GM19240 (cell line): ENCODE results near the gene CBX3.
"Not testable (repeated sequence)": the region's sequence is repeated elsewhere in the genome, so short reads cannot be mapped to it uniquely, and the experiment has no call there.

ENCODE experiments used
- DNase-seq: peaks from one replicate; pipeline ENCODE4 v3.0.0; 2011; ENCODE audit warnings: low spot score; ENCODE audit not compliant: insufficient read length

CBX3 gene

DNA sequence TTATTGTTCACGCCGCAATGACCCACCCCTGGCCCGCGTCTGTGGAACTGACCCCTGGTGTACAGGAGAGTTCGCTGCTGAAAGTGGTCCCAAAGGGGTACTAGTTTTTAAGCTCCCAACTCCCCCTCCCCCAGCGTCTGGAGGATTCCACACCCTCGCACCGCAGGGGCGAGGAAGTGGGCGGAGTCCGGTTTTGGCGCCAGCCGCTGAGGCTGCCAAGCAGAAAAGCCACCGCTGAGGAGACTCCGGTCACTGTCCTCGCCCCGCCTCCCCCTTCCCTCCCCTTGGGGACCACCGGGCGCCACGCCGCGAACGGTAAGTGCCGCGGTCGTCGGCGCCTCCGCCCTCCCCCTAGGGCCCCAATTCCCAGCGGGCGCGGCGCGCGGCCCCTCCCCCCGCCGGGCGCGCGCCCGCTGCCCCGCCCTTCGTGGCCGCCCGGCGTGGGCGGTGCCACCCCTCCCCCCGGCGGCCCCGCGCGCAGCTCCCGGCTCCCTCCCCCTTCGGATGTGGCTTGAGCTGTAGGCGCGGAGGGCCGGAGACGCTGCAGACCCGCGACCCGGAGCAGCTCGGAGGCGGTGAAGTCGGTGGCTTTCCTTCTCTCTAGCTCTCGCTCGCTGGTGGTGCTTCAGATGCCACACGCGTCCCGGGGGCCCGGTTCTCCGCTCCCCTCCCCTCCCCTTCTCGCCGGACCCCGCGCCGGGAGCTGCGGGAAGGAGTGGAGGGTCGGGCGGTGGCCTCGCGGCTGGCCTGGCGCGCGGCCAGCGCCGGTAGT, at the start of gene CBX3:
TSS of gene CBX3 (plus strand) at position 499 of the 772 bp plus-strand sequence. CDS start 1,254 bp downstream, outside the sequence.
- peak; percentile 38 for DNase-seq

DNA sequence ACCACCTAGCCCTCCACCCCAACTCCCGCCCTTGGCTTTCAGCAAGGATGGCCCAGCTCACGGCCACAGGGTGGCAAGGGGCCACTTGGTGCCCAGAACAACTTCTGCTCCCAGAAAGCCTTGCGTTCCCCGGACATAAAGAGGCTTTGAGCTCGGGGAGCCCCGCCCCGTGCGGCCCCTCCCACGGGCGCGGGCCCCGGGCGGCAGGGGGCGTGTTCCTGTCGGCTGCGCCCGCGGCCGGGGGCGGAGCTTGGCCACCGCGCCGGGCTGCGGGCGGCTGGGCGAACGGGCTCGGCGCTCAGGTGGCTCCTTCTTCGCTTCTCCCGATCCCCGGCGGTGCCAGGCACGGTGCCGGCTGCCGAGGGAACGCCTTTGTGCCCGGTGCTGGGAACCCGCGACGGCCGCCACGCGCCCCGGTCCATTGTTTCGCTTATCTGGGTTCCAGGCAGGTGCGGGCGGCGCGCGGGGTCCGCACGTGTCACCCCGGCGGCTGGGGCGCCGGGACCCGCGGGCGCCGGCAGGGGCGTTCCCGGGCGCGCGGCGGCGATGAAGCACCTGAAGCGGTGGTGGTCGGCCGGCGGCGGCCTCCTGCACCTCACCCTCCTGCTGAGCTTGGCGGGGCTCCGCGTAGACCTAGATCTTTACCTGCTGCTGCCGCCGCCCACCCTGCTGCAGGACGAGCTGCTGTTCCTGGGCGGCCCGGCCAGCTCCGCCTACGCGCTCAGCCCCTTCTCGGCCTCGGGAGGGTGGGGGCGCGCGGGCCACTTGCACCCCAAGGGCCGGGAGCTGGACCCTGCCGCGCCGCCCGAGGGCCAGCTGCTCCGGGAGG, 49.4 kb upstream of the CBX3 start, which contains the start of gene NFE2L3:
TSS of gene NFE2L3 (plus strand) at position 246 of the 829 bp plus-strand sequence. CDS start at position 547, 301 bp downstream.
- peak; percentile 64 for DNase-seq

DNA sequence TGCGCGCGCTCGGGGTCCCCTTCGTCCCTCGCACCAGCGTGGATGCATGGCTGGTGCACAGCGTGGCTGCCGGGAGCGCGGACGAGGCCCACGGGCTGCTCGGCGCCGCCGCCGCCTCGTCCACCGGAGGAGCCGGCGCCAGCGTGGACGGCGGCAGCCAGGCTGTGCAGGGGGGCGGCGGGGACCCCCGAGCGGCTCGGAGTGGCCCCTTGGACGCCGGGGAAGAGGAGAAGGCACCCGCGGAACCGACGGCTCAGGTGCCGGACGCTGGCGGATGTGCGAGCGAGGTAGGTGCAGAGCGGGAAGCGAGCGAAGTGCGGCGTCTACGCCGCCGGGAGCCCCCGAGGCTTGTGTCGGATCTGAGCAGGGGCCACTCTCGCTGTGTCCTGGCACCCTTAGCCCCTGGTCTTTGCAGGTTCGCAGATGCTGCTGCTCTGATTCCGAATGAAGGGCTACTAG, 48.7 kb upstream of the CBX3 start:
- not testable (repeated sequence) for DNase-seq

DNA sequence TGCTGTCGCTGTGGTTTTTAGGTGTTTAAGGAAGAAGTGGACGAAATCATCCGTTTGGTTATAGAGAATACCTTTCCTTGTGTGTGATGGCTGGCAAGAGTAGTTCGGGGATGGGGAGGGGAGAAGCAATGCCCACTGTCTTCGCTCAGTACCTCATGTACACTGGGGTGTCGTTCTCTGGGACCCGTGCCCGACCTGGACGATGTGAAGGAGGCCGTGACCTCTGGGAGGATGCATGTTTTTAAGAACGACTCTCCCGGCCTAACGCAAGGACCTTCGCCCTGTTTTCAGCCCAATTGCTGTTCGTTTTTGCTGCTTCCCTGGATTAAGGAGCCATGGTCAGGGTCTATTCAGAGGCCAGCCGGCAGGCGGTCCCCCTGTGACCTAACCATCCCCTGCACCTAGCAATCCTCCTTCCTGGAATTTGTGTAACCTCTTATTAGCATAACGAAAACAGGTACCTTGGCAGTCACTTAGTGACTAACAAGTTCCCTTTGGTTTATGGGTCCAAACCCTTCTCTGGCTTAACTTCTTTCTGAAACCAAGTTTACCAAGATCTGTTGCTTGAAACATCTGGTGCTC, 48.2 kb upstream of the CBX3 start:
- no peak for DNase-seq

DNA sequence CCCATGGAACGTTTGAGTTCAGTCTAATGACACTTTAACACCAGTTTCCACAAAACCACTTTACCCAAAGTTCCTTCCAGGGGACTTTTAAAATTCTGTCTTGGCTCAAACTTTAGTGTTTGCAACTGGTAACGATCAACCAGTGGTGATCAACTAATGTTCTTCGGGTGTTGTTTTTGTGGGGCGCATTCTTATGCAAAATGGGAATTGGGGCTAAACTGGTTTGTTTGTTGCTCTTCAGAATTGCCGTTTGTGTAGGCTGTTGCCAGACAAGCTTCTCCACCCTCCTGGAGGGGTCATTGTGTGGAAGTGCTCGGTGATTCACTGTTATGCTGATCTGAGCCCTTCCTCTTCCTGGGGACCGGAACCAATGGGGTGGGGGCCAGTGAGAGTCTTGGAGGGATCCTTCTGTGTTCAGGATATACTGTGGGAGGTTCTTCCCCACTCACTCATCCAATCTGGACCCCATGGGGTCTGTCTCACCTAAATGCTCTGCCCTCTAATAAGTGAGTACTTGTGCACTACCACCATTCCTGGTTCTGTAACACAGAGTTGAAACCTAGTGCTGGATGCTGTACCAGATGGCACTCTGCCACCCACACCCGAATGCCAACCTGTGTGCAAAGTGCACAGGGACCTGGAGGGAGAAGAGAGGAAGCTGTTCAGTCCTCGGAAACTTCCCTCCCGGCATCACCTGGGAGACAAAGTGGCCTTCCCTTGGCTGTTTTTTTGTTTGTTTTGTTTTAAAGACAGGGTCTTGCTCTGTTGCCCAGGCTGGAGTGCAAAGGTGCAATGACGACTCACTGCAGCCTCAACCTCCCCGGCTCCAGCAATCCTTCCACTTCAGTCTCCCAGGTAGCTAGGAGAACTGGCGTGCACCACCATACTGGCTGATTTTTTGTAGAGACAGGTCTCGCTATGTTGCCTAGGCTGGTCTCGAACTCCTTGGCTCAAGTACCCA, 47.4 kb upstream of the CBX3 start:
- DNase-seq, result no peak

DNA sequence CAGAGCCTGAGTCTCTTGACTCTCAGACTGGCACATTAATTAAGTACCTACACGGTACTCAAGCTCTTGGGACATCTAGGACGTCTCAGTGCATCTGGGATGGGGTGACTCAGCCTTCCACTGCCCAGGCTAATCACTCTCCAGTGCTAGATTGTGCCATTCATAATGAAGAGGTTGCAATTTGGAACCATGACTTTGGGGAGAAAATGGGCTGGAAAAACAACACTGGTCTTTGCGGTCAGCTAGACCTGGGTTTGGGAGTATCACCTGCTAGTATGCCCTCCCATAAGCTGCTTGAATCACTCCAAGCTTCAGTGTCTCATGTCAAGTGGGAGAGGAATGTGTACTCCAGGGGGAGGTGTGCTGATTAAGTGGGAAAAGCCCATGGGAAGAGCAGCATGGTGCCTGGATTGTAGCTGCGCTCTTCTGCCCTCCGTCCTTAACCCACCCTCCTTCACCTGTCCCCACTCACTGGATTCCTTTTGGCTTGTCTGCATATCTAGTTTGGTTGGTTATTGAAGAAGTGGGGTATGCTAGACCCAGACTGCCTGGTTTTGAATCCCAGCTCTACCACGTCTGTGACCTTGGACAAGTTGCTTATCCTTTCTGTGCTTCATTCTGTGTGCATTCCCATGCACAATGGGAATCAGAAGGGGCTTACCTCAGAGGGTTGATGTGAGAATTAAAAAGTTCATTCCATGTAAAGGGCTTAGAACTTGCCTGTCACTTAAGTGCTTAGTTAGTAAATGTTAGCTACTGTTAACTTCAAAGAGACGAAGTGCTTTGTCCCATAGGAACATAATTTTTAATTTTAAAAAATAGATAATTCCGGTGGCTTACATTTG, 45.8 kb upstream of the CBX3 start:
- DNase-seq, result no peak

DNA sequence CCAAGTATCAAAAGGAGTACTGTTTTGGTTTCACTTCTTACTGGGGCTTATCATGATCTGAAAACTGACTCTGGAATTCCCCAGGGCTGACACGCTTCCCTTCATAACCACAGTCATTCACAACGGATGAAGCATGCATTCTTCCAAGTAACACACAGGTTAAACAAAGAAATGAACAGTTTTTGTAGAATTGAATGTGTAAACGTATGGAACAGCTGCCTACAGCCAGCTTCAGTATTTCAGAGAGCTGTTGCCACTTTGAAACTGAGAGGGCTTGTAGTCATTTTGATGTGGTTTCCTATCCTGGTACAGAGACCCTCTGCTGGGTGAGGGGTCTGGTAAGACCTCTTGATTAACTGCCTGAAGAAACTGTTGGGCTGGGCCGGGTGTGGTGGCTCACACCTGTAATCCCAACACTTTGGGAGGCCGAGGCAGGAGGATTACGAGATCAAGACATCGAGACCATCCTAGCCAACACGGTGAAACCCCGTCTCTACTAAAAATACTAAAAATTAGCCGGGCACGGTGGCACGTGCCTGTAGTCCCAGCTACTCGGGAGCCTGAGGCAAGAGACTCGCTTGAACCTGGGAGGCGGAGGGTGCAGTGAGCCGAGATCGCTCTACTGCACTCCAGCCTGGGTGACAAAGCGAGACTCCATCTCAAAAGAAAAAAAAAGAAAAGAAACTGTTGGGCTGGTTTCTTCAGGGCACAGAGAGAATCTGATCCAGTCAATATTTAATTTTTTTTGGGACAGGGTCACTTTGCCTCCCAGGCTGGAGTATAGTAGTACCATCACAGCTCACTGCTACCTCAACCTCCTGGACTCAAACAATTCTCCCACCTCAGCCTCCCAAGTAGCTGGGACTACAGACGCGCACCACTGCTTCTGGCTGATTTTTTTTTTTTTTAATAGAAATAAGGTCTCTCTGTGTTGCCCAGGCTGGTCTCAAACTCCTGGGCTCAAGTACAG, 44.8 kb upstream of the CBX3 start:
- no peak for DNase-seq

DNA sequence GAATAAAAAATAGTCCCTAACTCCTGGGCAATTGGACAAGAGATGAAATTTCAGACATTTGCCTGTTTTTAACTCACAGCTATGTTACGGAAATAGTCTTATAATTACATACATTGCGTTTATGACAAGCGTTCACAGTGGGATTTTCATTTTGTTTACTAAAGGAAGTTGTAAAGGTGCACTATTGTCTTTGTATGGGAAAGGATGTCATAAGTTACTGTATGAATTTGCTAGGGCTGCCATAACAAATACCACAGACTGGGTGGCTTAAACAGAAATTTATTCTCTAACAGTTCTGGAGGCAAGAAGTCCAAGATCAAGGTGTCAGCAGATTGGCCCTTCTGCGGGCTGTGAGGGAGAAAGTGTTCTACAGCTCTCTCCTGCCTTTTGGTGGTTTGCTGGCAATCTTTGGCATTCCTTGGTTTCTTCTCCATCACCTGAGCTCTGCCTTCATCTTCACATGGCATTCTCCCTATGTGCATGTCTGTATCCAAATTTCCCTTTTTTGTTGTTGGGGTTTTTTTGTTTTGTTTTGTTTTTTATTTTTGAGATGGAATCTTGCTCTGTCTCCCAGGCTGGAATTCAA, 43.9 kb upstream of the CBX3 start:
- DNase-seq, result no peak

DNA sequence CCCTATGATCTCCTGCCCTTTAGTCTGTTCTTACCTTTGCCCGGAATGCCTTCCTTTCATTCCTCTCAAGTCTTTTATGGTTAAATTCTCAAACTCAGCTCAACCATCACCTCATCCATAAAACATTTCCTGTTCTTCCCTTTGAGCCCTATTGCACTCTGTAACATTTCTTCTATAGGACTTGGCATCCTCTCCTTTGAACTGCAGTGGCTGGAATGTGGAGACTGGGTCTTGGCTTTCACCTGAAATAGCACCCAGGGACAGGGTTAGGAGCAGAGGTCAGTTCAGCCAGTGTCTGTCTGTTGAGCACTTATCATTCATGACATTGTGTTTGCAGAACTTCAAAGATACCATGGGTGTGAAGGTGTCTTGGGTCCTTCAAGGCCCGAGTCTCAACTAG, 42.3 kb upstream of the CBX3 start:
- no peak for DNase-seq

DNA sequence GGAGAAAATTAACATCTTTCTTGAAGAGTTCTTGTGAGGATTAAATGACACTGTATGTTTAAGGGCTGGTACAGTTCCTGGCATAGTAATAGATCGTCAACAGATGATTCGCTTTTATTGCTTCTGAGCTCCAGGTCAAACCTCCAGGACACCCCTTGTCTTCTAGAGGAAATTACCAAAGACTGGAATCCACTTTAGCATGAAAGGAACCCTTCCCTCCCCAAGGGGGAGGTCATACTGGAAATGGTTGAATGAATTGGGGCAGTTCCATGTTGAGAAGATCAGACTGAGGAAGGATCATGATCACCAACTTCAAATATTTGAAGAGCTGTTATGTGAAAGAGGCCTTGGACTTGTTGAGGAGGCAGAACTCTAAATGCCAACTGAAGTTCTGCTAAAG, 40.6 kb upstream of the CBX3 start:
- DNase-seq, result no peak

DNA sequence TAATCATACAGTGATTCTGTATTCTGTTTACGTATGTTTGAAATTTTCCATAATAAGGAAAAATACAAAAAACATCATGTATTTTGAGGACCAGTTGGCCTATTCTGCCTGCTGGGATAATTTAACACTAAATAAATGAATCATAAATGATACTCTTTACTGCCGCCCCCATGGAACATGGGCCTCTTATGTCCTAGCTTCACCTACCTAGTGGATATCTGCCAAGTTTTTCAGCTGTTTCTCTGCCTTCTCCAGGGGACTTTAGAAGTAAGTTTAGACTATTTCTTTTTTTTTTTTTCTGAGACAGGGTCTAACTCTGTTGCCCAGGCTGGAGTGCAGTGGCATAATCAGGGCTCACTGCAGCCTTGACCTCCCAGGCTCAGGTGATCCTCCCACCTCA, 39.1 kb upstream of the CBX3 start:
- no peak for DNase-seq

DNA sequence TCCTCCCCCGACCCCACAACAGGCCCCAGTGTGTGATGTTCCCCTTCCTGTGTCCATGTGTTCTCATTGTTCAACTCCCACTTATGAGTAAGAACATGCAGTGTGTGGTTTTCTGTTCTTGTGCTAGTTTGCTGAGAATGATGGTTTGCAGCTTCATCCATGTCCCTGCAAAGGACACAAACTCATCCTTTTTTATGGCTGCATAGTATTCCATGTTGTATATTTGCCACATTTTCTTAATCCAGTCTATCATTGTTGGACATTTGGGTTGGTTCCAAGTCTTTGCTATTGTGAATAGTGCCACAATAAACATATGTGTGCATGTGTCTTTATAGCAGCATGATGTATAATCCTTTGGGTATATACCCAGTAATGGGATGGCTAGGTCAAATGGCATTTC, 37.7 kb upstream of the CBX3 start:
- not testable (repeated sequence) for DNase-seq

DNA sequence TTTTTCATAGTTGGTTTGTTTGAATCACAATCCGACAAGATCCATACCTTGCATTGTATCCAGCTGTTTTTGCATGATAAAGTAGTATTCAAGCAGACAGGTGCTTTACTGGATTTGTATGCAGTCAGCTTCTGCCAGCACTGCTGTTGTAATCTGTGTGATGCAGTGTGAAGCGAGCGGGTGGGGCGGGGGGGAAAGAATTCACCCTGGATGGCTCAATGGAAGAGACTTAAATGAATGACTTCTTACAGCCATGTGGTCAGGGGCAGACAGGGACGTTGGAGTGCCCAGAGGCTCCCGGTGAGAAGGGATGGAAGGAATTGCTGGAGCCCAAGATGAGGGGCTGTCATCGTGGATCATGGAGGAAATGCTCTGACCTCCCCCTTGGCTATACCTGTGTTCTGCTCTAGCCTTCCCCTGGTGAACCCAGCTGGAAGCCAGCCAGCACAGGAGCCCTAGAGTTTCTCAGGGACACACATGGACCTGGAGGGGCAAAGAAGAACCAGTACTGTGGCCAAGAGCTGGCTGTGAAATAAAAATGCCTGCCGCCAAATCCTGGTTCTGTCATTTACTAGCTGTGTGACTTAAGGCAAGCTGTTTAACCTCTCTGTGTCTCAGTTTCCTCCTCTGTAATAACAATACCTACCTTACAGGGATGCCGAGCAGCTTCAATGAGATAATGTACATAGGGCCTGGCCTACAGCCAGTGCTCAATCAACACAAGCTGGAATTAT, 35.4 kb upstream of the CBX3 start:
- no peak for DNase-seq

DNA sequence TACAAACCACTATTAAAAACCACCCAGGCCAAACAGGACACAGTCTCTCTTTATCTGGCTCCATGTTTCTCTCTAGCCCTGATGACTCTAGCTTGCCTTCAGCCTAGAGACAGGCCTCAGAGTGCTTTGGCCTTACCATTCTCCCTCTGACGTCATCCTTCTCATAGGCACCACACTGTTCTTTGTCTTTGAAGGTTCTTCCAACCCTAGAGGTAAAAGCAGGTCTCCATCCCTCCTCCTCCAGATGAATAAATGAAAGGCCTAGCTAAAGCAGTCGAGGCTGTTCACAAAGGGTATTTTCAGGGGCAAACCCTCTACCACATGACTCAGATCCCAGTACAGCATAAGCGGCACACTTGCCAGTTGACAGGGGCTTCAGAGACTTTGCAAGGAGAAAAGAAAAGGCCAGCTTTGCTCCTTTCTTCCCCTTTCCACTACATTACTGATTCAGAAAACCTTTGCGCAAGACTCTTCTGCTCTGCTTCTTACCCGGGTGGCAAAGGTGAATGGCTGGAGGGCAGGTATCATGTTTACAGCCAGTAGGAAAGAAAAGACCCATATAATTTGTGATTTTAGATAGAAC, 34.8 kb upstream of the CBX3 start:
- no peak for DNase-seq

DNA sequence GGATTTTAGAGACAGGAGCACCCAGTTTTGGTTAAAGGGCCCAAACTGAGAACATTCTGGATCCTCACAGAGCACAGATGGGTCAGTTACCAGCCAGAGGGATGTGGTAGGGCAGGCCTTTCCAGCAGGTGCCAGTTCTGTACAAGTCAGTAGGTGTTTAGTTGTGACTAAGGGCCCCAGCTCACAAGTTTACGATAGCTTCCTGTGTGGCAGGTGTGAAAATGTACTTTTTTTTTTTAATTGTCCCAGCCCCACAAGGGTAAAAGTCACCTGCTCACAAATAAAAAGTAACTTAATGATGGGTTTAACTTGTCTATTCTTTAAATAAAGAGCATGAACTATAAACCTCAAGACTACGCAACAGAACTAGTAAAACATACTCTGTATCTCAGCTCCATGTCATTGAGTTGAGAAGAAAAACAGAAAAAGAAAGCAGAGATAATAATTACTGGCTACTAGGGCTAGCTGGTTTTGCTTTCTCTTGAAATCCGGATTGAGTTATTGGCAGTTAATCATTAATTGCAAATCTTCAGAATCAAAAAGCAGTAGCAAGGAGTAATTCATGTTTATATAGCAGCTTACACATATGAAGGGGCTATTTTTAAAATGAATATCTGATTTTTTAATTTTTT, 34.1 kb upstream of the CBX3 start:
- no peak for DNase-seq

DNA sequence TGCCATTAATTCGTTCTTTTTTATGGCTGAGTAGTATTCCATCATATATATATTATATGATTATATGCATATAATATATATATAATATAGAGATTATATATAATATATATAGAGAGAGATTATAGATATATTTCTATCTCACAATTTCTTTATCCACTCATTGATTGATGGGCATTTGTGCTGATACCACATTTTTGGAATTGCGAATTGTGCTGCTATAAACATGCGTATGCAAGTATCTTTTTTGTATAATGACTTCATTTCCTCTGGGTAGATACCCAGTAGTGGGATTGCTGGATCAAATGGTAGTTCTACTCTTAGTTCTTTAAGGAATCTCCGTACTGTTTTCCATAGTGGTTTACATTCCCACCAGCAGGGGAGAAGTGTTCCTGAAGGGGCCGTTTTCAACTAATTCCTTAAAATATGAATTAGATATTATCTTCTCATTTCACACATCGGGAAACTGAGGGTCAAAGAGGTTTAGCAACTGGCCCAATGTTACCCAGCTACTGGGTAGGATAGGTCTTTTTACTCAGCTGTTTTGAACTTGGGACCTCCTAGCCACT, 33.0 kb upstream of the CBX3 start:
- no peak for DNase-seq

DNA sequence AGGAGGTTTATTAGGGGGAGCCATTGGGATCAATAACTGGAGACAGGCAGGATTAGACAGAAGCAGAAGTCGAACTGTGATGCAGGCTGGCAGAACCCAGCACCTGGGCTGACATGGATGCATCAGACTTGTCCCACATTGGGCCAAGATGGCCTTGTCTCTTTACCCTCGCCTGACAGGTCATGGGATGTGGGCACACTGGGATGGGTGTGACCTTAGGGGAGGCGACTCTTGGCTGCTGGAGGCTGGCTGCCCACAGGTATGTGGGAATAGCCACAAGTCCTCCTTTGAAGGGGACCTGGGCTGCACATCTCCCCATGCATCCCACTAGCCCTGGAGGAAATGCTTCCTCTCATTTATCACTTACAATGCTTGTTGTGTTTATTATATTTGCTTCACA, 32.3 kb upstream of the CBX3 start:
- DNase-seq, result no peak
